NCI-H2081 (cell line): ENCODE results near the gene NHLH1.

ENCODE experiments used
- DNase-seq, 2 experiments: peaks; one replicate each; lab custom pipeline; 2025; lab: John Stamatoyannopoulos, UW

Gene NHLH1

GRCh38 chr1:160366731-160367515, at the start of gene NHLH1:
TSS of gene NHLH1 (plus strand) at chr1:160367071. CDS start at chr1:160370732, 3,661 bp downstream.
- no peak for DNase-seq

GRCh38 chr1:160322831-160323230, 44.0 kb upstream of the NHLH1 start:
- no peak for DNase-seq

GRCh38 chr1:160325252-160325651, 41.6 kb upstream of the NHLH1 start:
- DNase-seq = peak; percentile 84 to 97

DNA sequence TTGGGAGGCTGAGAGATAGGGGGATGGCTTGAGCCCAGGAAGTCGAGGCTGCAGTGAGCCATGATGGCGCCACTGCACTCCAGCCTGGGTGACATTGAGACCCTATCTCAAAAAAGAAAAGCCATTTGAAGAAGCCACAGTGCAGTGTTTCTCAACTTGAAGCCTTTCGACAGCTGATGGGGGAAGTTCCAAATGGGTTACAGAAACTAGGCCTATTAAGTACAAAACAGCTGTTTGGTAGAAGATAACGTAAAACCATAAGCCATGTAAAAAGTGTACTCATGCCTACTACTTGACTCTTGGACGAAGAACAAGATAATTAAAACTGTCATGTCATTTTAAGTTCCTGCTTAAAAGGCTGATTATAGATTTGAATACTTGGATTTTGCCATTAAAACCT, 40.5 kb upstream of the NHLH1 start:
- no peak for DNase-seq

- DNase-seq = peak; percentile 2 to 41
These were observed 38.7 kb upstream of the NHLH1 start for GRCh38 chr1:160328184-160328583.

DNA sequence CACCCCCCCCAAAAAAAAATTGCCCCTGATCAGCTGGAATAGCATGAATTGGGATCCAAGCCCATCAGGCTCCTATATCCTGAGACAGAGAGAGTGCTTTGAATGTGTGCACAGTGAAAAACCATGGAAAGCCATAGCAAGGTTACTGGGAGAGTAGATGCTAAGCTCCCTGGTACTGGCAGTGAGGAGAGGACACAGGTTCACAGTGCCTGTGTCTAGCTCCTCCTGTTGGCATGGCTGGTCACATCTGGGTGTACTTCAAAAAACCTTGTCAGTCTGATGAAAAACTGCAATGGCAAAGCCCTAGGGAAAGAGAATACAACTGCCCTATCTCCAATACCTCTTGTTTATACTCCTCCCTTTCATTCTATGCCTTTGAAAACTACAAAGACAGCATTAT, 36.8 kb upstream of the NHLH1 start:
- DNase-seq = no peak

GRCh38 chr1:160332516-160332915, 34.4 kb upstream of the NHLH1 start:
- no peak for DNase-seq

DNA sequence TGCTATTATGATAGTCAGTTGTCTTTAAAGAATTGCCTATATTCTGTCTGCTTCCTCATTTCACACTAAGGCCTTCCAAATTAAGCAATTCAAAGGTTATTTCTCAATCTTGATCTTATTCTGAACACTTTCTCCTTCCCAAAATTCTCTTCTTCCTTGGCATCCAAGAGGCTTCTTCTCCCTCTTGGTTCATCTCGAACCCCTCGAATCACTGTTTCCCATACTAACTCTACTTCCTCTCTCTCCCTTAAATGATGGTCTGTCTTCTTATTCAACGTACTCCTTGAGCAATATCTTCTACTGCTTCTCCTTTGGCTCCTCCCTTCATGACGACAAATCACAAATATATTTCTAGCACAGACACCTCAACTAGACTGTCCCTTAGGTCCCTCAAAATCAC, 28.3 kb upstream of the NHLH1 start:
- no peak for DNase-seq

GRCh38 chr1:160340146-160340545, 26.7 kb upstream of the NHLH1 start:
- DNase-seq = no peak

- no peak for DNase-seq
These were observed 26.0 kb upstream of the NHLH1 start for GRCh38 chr1:160340866-160341265.

GRCh38 chr1:160342526-160342925, 24.3 kb upstream of the NHLH1 start:
- DNase-seq = no peak

DNA sequence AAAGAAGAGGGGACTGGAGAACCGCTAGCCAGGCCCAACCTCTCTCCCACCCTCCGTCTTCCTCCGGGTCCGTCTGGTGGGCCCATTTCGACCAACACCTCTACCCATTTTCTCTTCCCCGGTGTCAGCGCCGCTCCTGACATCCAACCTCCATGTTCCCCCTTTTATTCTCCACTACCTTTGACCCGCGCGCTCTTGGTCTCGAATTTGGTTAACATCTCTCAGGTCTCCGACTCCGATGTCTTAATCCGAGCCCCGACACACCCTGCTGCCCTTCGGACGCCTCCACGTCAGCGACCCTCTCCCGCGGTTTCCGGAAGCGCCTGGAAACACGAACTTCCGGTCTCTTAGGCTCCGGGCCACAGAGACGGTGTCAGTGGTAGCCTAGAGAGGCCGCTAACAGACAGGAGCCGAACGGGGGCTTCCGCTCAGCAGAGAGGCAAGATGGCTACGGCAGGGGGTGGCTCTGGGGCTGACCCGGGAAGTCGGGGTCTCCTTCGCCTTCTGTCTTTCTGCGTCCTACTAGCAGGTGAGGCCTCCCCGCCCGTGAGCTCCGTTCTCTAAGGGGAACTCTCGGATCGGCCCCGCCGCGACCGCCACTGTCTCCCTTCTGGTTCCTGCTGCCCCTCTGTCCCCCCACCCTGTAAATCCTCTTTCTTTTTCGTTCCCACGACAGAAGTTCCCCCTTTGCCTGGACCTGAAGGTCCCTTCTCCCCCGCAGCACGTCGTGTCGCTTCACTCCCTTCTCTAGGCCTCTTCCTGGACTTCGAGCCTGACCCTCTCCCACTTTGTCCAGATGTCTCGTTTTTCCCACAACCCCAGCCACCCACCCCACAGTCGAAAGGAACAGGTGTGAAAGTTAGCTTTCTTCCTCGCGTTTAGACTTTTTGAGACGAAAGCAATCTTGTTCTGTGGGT, 23.7 kb upstream of the NHLH1 start, which contains the start of the genes COPA and NCSTN:
COPA (minus strand) TSS at position 298 of the 917 bp plus-strand sequence; CDS start at position 218, 80 bp downstream.
NCSTN (plus strand) TSS at position 431 of the 917 bp plus-strand sequence; CDS start at position 445, 14 bp downstream.
- peak; percentile 96 to 98 for DNase-seq

DNA sequence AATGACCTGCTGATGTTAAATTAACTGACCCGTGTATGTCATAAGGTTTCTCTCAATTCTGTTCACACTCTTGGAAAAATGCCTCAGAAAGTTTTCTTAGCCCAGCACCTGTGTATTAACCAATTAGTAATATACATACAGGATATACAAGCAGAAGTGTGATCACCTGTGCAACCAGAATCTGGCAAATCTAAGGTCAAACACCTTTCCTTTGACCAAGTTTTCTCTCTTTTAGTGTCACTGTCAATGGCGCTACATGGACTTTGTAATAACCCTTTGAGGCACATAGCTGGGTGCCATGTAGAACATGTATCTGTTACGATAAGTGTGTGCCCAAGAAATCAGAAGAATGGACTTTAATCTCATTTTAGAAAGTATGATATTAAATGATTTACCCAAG, 22.6 kb upstream of the NHLH1 start:
- DNase-seq = no peak

- no peak for DNase-seq
These were observed 21.9 kb upstream of the NHLH1 start for GRCh38 chr1:160344936-160345335.

DNA sequence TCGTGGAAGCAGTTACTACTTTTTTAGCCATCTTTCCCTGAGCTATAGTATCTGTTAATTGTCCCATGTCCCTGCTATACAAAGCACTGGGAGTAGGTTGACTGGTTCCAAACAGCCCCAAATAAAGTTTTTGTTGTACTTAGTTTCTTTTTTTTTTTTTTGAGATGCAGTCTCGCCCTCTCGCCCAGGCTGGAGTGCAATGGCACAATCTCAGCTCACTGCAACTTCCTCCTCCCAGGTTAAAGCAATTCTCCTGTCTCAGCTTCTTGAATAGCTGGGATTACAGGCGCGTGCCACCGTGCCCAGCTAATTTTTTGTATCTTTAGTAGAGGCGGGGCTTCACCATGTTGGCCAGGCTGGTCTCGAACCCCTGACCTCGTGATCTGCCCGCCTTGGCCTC, 20.4 kb upstream of the NHLH1 start:
- DNase-seq = no peak

DNA sequence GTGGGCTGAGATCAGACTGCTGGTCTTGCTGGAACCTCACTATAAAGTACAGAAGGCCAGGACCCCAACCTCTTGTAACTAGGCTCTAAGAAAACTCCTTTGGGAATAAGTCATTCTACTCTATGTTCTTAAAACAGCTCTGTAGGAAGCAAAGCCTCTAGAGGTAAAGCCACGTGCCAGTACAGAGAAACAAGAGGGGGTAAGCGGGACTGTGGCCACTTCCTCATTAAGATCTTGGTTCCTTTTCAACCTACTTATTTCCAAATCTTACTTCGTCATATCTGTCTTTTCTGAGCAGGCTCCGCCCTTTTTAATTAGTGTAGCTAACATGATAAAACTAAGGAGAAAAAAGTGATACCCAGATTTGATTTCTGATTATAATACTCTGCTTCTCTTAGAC, 19.9 kb upstream of the NHLH1 start:
- no peak for DNase-seq

DNA sequence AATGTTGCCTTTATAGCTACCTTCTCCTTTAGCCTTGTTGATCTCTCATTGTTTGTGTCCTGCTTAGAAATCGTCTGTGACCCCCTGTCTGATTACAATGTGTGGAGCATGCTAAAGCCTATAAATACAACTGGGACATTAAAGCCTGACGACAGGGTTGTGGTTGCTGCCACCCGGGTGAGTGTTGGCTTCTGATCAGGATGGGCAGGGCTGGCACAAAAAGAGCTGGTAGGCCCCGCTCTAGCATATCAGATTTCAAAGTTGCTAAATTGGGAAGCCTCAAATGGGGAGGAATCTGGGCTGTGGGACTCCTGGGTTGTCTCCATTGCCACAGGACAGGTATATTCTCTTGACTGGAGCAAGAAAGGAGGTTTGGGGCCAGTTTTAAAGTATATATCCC, 15.2 kb upstream of the NHLH1 start:
- no peak for DNase-seq

- no peak for DNase-seq
These were observed 14.3 kb upstream of the NHLH1 start for GRCh38 chr1:160352555-160352954.

DNA sequence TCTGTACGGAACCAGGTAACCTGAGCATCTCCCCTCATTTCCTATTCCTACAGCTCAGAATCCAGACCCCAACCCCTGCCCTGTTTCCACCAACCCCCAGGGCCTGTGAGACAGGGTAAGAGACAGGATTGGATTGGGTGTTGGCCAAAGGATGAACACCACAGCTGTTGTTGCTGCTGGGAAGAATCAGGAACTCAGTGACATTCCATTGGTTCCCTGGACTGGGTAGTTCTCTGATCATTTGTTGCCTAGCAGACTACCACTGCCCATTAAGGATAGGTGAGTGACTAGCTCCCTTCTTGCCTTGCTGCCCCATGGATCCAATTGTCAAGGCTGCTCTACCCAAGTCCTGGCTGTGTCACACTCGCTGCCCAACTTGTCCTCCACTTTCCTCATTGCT, 13.6 kb upstream of the NHLH1 start:
- no peak for DNase-seq

DNA sequence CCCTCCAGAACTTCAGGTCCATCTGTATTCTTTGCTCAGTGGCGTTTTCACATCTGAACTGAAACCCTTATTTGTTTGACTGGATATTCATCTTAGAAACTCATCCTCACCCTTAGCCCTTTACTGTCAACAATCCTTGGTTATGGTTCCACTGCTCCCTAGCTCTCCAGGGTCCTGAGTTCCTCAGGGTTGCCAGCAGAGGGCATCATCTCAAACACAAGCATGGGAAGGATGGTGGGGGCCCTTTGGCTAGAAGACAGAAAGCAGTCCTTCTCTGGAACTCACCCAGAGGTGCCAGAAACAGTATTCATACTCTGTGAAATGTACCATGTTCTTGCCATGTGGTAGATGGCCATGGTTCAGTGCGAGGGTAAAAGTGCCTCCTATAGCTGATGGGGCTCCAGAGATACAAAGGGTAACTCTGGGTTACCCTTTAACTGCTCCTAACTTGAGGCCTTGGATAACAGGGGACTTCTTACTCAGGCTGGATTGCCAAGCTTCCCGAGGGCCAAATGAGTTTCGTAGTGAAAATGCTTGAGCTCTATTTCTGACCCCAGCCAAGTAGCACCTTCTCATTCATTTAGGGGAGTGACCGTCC, 12.4 kb upstream of the NHLH1 start:
- DNase-seq = peak in 1 of 2 experiments; percentile 17

GRCh38 chr1:160357286-160358002, 9.4 kb upstream of the NHLH1 start:
- DNase-seq = no peak

- DNase-seq = no peak
These were observed 8.8 kb upstream of the NHLH1 start for GRCh38 chr1:160358073-160358472.
